ENCODE data around the gene SHANK3. TPM values are rescaled to one million over a fixed set of nuclear protein-coding genes. Genes with fewer than 3 reads are reported as not detected.

Gene SHANK3
- total RNA-seq, 1 experiment from 2014 or later = 0.12 TPM

DNA sequence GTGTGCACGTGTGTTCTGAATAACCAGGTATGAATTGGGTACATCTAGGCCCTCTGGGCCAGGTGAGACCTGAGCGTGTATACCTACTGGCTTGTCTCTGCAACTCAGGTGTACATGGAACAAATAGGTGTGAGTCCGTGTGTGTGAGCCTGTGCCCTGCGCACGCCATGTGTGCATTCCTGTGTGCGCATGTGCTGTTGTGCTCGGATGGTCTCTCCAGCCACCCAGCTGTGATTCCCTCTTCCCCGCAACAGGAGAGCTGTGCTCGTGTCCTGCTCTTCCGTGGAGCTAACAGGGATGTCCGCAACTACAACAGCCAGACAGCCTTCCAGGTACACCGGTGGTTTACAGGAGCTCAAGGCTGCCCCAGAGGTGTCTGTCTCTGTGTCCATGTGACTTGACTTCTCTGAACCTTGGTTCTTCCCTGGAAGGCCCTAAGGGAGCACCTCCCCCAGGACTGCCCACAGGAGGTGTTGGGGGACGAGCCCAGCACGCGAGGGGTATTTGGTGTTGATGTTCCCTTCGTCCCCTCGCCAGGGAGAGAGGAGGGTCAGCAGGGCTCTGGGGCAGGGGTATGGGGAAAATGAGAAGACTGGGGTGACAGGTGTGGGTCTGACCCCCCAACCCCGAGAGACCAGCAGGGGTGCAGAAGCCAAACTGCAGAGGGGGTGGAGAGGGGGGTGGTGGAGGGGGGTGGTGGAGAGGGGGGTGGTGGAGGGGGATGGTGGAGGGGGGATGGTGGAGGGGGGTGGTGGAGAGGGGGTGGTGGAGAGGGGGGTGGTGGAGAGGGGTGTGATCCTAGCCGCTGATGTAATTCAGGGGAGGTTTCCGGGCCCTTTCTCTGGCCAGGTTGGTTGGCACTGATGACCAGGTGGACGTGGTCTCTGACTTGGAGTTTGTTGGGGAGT is 10.7 kb downstream of the SHANK3 start:
- Histone ChIP-seq H3K36me3 (no peaks in the 10 kb centered on the region), H3K27me3 (no peaks in the 10 kb centered on the region), H3K9me3 (replicated peaks) (no peaks in the 10 kb centered on the region), H3K4me3 (no peak overlapping the region), H3K4me1 (no peaks in the 10 kb centered on the region), H3K27ac (no peak overlapping the region)
- no peak for DNase-seq

DNA sequence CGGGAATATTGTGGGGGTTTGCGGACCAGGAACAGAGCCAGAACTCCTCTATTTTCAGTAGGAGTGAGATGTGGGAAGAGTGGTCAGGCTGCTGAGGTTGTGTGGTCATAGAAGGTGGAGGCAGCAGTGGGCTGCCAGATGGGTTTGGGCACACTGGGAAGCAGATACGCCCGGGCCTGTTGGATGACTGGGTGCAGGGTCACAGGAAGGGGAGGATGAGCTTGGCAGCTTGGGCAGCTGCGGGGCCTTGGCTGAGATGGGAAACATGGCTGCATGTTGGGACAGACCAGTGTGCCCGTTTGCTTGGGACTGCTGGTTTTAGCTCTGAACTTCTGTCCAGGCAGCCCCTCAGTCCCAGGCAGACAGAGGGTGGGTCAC is 11.4 kb downstream of the SHANK3 start:
- no peak overlapping the region for H3K27ac ChIP-seq
- H3K4me3 ChIP-seq = no peak overlapping the region
- H3K36me3 ChIP-seq = no peaks in the 10 kb centered on the region
- H3K27me3 ChIP-seq = no peaks in the 10 kb centered on the region
- no peak for DNase-seq
- no peaks in the 10 kb centered on the region for H3K9me3 ChIP-seq (replicated peaks)
- no peaks in the 10 kb centered on the region for H3K4me1 ChIP-seq

DNA sequence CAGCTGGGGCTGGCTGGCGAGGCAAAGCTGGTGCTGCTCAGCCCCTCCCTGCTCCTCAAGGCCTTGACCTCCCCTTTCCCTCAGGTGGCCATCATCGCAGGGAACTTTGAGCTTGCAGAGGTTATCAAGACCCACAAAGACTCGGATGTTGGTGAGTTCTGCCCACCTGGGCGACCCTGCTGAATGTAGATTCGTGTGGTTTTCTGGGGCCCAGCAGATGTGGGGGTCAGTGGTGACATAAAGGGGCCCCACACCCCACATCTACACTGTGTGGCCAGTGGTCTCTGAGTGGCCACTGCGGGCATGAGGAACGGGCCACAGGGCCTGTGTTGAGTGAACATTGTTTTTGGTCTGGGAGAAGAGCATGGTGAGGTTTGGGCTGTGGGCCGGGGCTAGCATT is 11.9 kb downstream of the SHANK3 start:
- no peak for DNase-seq
- H3K4me1 ChIP-seq = no peaks in the 10 kb centered on the region
- H3K9me3 ChIP-seq (replicated peaks) = no peaks in the 10 kb centered on the region
- no peaks in the 10 kb centered on the region for H3K27me3 ChIP-seq
- no peaks in the 10 kb centered on the region for H3K36me3 ChIP-seq
- no peak overlapping the region for H3K4me3 ChIP-seq
- H3K27ac ChIP-seq = no peak overlapping the region

DNA sequence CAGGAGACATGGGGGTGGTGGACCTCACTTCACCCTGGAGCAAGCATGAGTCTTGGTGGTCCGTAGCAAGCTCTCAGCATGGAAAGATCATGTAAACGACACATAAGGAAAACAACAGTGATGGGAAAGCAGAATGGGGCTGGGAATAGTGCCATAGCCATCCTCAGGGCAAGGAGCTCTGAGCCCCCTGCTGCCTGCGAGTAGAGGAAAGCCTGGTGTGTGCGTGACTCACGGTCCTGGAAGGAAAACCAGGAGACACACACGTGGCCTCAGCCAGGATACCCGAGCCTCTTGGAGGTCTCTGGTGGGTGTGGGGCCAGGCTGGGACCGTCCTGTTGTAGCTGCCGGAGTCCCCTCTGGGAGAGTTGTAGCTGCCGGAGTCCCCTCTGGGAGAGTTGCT is 12.4 kb downstream of the SHANK3 start:
- DNase-seq = no peak
- Histone ChIP-seq H3K36me3 (no peaks in the 10 kb centered on the region), H3K27me3 (no peaks in the 10 kb centered on the region), H3K4me3 (no peak overlapping the region), H3K9me3 (replicated peaks) (no peaks in the 10 kb centered on the region), H3K4me1 (no peaks in the 10 kb centered on the region), H3K27ac (no peak overlapping the region)

DNA sequence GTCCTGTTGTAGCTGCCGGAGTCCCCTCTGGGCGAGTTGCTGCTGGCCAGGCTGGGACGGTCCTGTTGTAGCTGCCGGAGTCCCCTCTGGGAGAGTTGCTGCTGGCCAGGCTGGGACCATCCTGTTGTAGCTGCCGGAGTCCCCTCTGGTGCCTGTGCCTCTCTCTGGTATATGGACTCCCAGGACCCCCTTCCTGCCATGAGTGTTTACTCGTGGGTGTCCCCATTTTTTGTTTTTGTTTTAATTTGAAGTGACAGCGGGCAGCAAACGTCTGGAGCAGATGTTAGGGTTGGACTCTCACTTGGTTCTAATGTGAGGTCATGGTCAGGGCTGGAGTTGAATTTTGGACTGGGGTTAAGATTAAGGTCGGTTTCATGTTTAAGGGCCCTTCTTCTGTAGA is 14.2 kb downstream of the SHANK3 start:
- no peak for DNase-seq
- H3K4me3 ChIP-seq = no peak overlapping the region

DNA sequence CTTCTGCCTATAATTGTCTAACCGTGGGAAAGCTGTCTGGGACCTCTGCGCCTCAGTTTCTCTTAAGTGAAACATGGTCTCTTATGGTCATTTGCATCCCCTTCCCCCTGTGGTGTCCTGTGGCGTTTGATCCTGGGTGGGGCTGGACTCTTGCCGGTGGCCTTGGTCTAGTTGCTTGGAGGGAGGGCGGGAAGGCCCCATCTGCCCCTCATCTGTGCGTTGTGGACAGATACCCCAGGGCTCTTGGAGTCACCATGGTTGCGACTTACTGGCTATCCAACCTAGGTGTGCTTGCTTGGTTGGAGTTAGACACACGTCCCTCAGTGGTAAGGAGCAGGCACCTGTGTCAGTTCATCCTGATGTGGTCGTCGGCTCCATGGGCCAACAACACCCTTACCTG is 15.2 kb downstream of the SHANK3 start:
- no peak overlapping the region for H3K27ac ChIP-seq
- no peaks in the 10 kb centered on the region for H3K27me3 ChIP-seq
- H3K4me1 ChIP-seq = no peaks in the 10 kb centered on the region
- H3K4me3 ChIP-seq = no peak overlapping the region
- H3K36me3 ChIP-seq = no peaks in the 10 kb centered on the region
- no peak for DNase-seq
- H3K9me3 ChIP-seq (replicated peaks) = no peaks in the 10 kb centered on the region

More for the DNA sequence above, 14.2 kb downstream of the SHANK3 start:
- Histone ChIP-seq H3K4me1 (no peaks in the 10 kb centered on the region), H3K36me3 (no peaks in the 10 kb centered on the region), H3K9me3 (replicated peaks) (no peaks in the 10 kb centered on the region), H3K27me3 (no peaks in the 10 kb centered on the region), H3K27ac (no peak overlapping the region)

DNA sequence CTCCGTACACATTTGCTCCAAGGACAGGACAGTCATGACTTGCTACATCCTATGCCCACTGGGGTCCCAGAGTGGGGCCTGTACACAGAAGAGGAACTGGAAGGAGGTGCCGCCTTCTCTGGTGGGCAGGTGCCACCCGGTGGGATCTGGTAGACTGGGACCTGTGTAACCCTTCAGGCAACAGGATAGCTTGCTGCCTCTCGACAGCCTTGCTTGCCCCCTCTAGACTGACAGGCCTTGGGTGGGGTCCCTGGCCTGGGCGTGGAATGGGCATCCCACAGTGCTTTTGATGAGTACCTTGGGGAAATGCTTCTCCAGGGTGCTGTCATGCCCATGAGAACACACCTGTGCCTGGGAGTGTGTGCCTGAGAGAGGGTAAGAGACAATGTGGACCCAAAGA is 15.8 kb downstream of the SHANK3 start:
- no peaks in the 10 kb centered on the region for H3K36me3 ChIP-seq
- no peaks in the 10 kb centered on the region for H3K9me3 ChIP-seq (replicated peaks)
- no peaks in the 10 kb centered on the region for H3K4me1 ChIP-seq
- H3K27me3 ChIP-seq = no peaks in the 10 kb centered on the region
- no peak overlapping the region for H3K4me3 ChIP-seq
- H3K27ac ChIP-seq = no peak overlapping the region
- DNase-seq = no peak

DNA sequence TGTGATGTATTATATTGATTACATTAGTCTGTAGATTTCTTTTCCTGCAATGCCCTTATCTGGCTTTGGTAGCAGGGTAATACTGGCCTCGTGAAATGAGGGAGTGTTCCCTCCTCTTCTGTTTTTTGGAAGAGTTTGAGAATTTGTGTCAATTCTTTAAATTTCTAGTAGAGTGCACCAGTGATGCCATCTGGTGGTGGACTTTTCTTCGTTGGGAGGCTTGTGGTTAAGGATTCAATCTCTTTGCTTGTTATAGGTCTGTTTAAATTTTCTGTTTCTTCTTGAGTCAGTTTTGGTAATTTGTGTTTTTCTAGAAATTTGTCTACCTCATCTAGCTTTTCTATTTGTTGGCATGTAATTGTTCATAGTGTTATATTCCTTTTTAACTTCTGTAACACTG is 18.9 kb downstream of the SHANK3 start:
- no peaks in the 10 kb centered on the region for H3K4me1 ChIP-seq
- no peaks in the 10 kb centered on the region for H3K36me3 ChIP-seq
- H3K9me3 ChIP-seq (replicated peaks) = no peaks in the 10 kb centered on the region
- DNase-seq = peak; percentile 4 to 40
- no peak overlapping the region for H3K4me3 ChIP-seq
- no peaks in the 10 kb centered on the region for H3K27me3 ChIP-seq
- no peak overlapping the region for H3K27ac ChIP-seq

DNA sequence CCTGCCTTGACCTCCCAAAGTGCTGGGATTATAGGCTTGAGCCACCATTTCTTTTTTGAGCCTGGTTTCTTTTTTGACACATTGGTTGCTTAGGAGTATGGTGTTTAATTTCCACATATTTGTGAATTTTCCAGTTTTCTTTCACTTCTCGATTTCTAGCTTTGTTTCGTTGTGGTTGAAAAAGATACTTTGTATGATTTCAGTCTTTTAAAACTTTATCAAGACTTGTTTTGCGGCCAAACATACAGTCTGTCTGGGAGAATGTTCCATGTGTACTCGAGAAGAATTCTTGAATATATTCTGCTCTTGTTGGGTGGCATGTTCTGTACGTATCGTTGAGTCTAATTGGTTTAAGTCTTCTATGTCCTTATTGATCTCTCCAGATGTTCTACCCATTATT is 20.8 kb downstream of the SHANK3 start:
- H3K9me3 ChIP-seq (replicated peaks) = no peaks in the 10 kb centered on the region
- H3K36me3 ChIP-seq = no peaks in the 10 kb centered on the region
- no peaks in the 10 kb centered on the region for H3K4me1 ChIP-seq
- H3K27ac ChIP-seq = no peak overlapping the region
- no peak overlapping the region for H3K4me3 ChIP-seq
- DNase-seq = no peak
- no peaks in the 10 kb centered on the region for H3K27me3 ChIP-seq

DNA sequence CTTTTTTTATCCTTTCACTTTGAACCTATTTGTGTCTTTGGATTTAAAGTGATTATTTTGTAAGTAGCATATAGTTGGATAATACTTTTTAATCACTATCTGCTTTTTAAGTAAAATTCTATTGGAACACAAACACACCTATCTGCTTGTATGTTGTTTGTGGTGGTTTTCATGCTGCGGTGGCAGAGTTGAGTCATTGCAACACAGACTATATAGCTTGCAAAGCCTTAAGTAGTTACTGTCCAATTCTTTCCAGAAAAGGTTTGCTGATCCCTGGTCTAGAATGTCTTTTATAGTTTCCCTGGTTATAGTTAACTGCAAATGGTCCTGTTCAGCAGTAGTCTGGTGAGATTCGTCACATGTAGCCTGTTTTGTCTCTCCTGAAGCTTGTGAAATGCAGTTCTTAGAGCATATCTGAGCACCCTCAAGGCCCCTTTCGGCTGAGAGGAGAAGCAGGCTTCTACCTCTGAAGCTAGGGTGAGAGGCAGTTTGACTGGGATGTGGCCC is 21.5 kb downstream of the SHANK3 start:
- H3K9me3 ChIP-seq (replicated peaks) = no peaks in the 10 kb centered on the region
- H3K27me3 ChIP-seq = 0 out of 2 replicates have a peak, but pooled peaks cover 3% of the 10 kb centered on the region
- H3K36me3 ChIP-seq = no peaks in the 10 kb centered on the region
- no peak for DNase-seq
- H3K27ac ChIP-seq = no peak overlapping the region
- H3K4me1 ChIP-seq = no peaks in the 10 kb centered on the region
- no peak overlapping the region for H3K4me3 ChIP-seq

DNA sequence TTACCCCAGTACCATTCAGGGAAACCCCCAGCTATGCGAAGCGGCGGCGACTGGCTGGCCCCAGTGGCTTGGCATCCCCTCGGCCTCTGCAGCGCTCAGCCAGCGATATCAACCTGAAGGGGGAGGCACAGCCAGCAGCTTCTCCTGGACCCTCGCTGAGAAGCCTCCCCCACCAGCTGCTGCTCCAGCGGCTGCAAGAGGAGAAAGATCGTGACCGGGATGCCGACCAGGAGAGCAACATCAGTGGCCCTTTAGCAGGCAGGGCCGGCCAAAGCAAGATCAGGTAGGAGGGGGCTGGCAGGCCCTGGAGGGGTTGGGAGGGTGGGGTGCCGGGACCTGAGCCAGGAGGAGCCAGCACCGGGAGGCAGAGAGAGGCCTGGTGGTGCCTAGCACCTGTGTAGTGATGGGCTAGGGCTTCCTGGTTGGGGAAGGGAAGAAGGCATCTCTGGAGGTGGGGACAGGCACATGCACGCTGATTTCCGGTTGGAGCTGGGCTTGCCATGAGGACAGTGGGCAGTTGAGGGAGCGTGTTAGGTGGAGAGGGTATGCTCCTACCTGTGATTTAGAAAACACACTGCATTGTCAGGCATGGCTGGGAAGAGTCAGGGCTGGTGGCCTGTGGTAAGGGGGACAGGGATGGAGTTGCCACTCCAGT is 22.3 kb downstream of the SHANK3 start:
- Histone ChIP-seq H3K27me3 (peaks cover 5% of the 10 kb centered on the region; the same call in 1 of the 2 replicates), H3K4me1 (no peaks in the 10 kb centered on the region), H3K4me3 (no peak overlapping the region), H3K27ac (no peak overlapping the region), H3K36me3 (no peaks in the 10 kb centered on the region), H3K9me3 (replicated peaks) (no peaks in the 10 kb centered on the region)
- no peak for DNase-seq

DNA sequence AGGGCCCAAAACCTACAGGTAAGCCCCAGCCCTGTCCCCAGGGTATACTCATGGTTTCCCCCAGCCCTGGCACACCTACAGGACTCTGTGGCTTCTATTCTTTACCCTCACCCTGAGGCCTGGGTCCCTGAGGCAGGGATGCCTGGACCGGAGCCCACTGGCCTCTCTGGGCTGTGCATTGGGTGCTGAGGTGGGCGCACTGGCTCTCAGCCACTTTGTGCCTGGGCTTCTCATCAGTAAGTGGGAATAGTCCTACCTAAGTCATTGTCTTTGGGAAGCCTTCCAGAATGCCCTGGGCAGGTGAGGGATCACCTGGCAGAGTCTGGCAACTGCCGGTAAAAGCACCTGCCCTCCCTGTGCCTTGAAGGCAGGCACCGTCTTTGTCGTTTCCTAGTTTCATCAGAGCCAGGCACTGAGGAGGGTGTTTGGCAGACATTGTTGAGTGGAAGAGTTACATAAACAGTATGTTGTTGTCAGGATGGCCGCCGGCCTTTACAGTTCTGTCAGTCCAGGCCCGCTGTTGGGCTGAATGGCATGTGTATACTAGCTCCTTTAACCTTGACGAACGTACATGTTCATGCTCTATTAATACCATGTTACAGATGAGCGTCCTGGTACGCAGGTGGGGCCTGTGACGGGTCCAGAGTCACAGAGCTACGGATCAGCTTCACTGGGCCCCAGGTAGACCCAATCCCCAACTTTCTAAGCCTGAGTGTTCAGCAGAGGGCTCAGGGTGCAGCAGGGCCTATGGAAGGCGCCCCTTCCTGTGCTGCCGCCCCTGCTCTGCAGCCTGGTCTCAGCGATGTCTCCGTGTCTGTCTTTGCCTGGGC is 23.0 kb downstream of the SHANK3 start:
- Histone ChIP-seq H3K27me3 (peaks cover 13% of the 10 kb centered on the region; the same call in 1 of the 2 replicates), H3K27ac (no peak overlapping the region), H3K9me3 (replicated peaks) (no peaks in the 10 kb centered on the region), H3K4me3 (no peak overlapping the region), H3K4me1 (no peaks in the 10 kb centered on the region), H3K36me3 (no peaks in the 10 kb centered on the region)
- no peak for DNase-seq

DNA sequence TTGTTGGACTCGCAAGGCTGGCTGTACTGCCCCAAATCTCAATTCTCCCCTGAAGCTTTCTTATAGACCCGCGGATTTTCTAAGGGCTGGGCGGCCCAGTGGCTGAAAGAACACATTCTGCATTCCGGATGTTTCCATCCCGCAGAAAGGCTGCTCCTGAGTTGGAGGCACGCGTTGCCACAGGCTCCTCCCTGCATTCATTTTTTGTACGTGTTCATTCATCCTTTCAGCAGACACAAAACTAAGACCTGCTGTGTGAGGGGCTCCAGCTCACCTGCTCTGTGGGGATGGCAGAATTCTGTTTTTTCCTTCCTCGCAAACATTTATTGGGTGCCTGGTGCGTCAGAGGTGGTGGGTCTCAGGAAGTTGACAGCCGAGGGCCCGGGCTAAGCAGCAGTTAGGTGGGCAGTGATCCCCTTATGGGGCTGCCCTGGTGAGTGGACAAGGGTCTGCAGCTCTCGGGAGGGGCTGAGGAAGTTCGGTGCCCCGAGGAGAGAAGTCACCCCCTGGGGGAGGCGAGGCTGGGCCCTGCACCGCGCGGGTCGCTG is 23.7 kb downstream of the SHANK3 start:
- Histone ChIP-seq H3K27ac (no peak overlapping the region), H3K4me1 (no peaks in the 10 kb centered on the region), H3K36me3 (no peaks in the 10 kb centered on the region), H3K4me3 (no peak overlapping the region), H3K9me3 (replicated peaks) (no peaks in the 10 kb centered on the region), H3K27me3 (peaks cover 13% of the 10 kb centered on the region; the same call in 1 of the 2 replicates)
- no peak for DNase-seq

DNA sequence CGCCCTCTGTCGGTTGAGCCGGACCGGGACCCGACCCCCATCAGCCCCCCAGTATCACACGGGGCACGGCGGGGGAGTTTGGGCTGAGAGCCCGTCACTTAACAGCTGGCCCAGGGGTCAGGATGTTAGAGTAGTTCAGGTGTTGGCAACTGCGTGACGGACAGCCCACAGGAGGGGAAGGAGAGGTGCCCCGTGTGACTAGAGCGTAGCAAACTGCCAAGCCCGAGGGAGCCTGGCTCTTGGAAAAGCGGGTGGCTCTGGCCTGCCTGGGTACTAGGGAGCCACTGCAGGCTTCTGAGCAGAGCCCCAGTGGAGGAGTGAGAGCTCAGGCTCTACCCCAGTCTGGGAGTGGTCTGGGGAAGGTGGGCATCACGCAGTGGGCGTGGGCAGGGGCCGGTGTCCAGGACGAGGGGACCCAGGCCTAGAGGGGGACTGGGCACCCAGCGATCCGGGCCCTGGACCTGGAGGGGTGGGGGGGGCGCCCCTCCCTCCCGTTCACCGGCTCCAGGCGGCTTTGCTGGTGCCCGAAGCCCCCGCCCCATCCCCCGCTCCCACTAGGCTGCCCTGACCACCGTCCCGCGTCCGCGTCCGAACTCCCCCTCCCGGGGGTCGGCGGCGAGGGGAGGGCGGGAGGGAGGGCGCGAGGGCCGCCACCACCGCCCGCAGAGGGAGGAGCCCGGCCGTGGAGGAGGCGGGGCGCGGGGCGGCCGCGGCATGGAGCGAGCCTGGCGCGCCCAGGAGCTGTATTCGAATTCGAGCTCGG is 24.4 kb downstream of the SHANK3 start:
- no peak for DNase-seq
- no peak overlapping the region for H3K4me3 ChIP-seq
- no peaks in the 10 kb centered on the region for H3K4me1 ChIP-seq

More for the DNA sequence above, 24.4 kb downstream of the SHANK3 start:
- Histone ChIP-seq H3K9me3 (replicated peaks) (no peaks in the 10 kb centered on the region), H3K27me3 (peaks cover 13% of the 10 kb centered on the region; the same call in 1 of the 2 replicates), H3K36me3 (no peaks in the 10 kb centered on the region), H3K27ac (no peak overlapping the region)

All from SJCRH30 (cell line).